Liver (tissue), 9 donors: ENCODE measurements around the gene GRAMD2B. TPM values are rescaled to one million over a fixed set of nuclear protein-coding genes. Genes with fewer than 3 reads are reported as not detected.

Source experiments
- DNase-seq: peaks from one replicate; pipeline ENCODE4 v3.0.0-alpha.2; 2017; ENCODE audit warnings: low spot score
- H3K27ac ChIP-seq, 2 donors: one replicate each; pipeline ENCODE4 v1.7.0; 2013; ENCODE audit warnings: inconsistent platforms in 2 of 2, low read length in 2 of 2, control low read depth in 1 of 2, low read depth in 1 of 2, mild to moderate bottlenecking in 1 of 2
- H3K27me3 ChIP-seq, 4 donors: one replicate each; pipeline versions ENCODE4 v1.6.1 to v1.7.0; 2013; ENCODE audit warnings: low read length in 3 of 4, inconsistent platforms in 1 of 4, mild to moderate bottlenecking in 1 of 4, moderate library complexity in 1 of 4; ENCODE audit not compliant: control insufficient read depth in 4 of 4, insufficient read depth in 4 of 4
- H3K36me3 ChIP-seq, 4 donors: one replicate each; pipeline versions ENCODE4 v1.6.1 to v1.7.0; 2013; ENCODE audit warnings: low read length in 3 of 4, mild to moderate bottlenecking in 3 of 4, low read depth in 1 of 4, moderate library complexity in 1 of 4; ENCODE audit not compliant: control insufficient read depth in 4 of 4, insufficient read depth in 3 of 4
- H3K4me1 ChIP-seq, 4 donors: one replicate each; pipeline versions ENCODE4 v1.6.1 to v1.7.0; 2013; ENCODE audit warnings: low read length in 3 of 4, mild to moderate bottlenecking in 3 of 4, moderate library complexity in 1 of 4; ENCODE audit not compliant: control insufficient read depth in 4 of 4, insufficient read depth in 4 of 4
- H3K4me3 ChIP-seq, 3 donors: one replicate each; pipeline versions ENCODE4 v1.6.1 to v1.7.0; 2013; ENCODE audit warnings: low read length in 3 of 3, control low read depth in 1 of 3, low read depth in 1 of 3, mild to moderate bottlenecking in 1 of 3
- H3K9ac ChIP-seq, 2 donors: one replicate each; pipeline ENCODE4 v1.7.0; 2013; ENCODE audit warnings: low read length in 2 of 2, mild to moderate bottlenecking in 2 of 2, moderate library complexity in 2 of 2, control low read depth in 1 of 2, low read depth in 1 of 2
- H3K9me3 ChIP-seq, 4 donors: one replicate each; pipeline versions ENCODE4 v1.6.1 to v1.7.0; 2013; ENCODE audit warnings: low read length in 3 of 4; ENCODE audit not compliant: control insufficient read depth in 4 of 4
- CTCF ChIP-seq: fragments of 150-350 bp; IDR thresholded peaks from 2 replicates; pipeline ENCODE4 v1.5.1; 2017; ENCODE audit warnings: improper control_type of control experiment, low read depth, low read length; ENCODE audit not compliant: missing input control
- EGR1 ChIP-seq, 2 donors: IDR thresholded peaks; 2 replicates each; pipeline ENCODE4 v1.6.1; 2016 to 2018; ENCODE audit warnings: antibody characterized with exemption in 2 of 2, low read depth in 2 of 2
- FOXA1 ChIP-seq: IDR thresholded peaks from 2 replicates; pipeline ENCODE4 v1.6.1; 2016; ENCODE audit warnings: antibody characterized with exemption
- FOXA2 ChIP-seq: IDR thresholded peaks from 2 replicates; pipeline ENCODE4 v1.6.1; 2016; ENCODE audit warnings: antibody characterized with exemption
- GABPA ChIP-seq, 2 donors: IDR thresholded peaks in 1 of 2; conservative IDR thresholded peaks in 1 of 2; 2 replicates each; pipeline ENCODE4 v1.6.1; 2016; ENCODE audit warnings: antibody characterized with exemption in 2 of 2, mild to moderate bottlenecking in 1 of 2, moderate library complexity in 1 of 2
- HNF4A ChIP-seq, 2 donors: conservative IDR thresholded peaks; 2 replicates each; pipeline ENCODE4 v1.6.1; 2016; ENCODE audit warnings: antibody characterized with exemption in 2 of 2, mild to moderate bottlenecking in 2 of 2
- HNF4G ChIP-seq: IDR thresholded peaks from 2 replicates; pipeline ENCODE4 v1.6.1; 2016; ENCODE audit warnings: antibody characterized with exemption
- RAD21 ChIP-seq, 2 donors: IDR thresholded peaks; 2 replicates each; pipeline ENCODE4 v1.6.1; 2016; ENCODE audit warnings: antibody characterized with exemption in 2 of 2, mild to moderate bottlenecking in 2 of 2
- REST ChIP-seq: IDR thresholded peaks from 2 replicates; pipeline ENCODE4 v1.6.1; 2016; ENCODE audit warnings: antibody characterized with exemption, mild to moderate bottlenecking
- RXRA ChIP-seq, 2 donors: IDR thresholded peaks; 2 replicates each; pipeline ENCODE4 v1.6.1; 2017 to 2018; ENCODE audit warnings: antibody characterized with exemption in 2 of 2, mild to moderate bottlenecking in 1 of 2
- TAF1 ChIP-seq: conservative IDR thresholded peaks from 2 replicates; pipeline ENCODE4 v1.6.1; 2016; ENCODE audit warnings: antibody characterized with exemption, mild to moderate bottlenecking
- YY1 ChIP-seq: IDR thresholded peaks from 2 replicates; pipeline ENCODE4 v1.6.1; 2016; ENCODE audit warnings: antibody characterized with exemption, mild to moderate bottlenecking
- WGBS: extraction: QIAGEN DNeasy Blood & Tissue Kit; methylation state at CpG from one replicate; pipeline ENCODE4 v1.1.7; 2013; 5-methylcytosine and 5-hydroxymethylcytosine counted together
- polyA plus RNA-seq, 2 donors: library from polyadenylated mRNA; stranded (reverse) in 1 of 2; unstranded in 1 of 2; fragments of 200-250 nt in 1 of 2; fragments of >200 nt in 1 of 2; fragmentation: Nextera tagmentation in 1 of 2; extraction: Ambion mirVana in 1 of 2; gene quantifications; one replicate each; pipeline versions ENCODE4 v1.2.1 to v1.2.3, GENCODE V29; 2013 to 2015
- total RNA-seq, 2 donors: library from RNA; depleted of rRNA; stranded (reverse); fragments of >200 nt; gene quantifications; one replicate each; pipeline ENCODE4 v1.2.3, GENCODE V29; 2014
- donor health status: healthy.
- donor health status: healthy.
- donor health status: healthy.
- donor health status: healthy.
- donor health status: healthy.

The GRAMD2B gene
- total and polyA plus RNA-seq, 4 donors = 6.5 to 24.1 (median 13.5) TPM

GRCh38 chr5:126450346-126450745 is 27.1 kb downstream of the GRAMD2B start:
- DNase-seq = no peak
- Histone ChIP-seq H3K27me3 (no peaks in the 10 kb centered on the region), H3K27ac (no peak overlapping the region), H3K9me3 (no peaks in the 10 kb centered on the region), H3K4me3 (no peak overlapping the region), H3K4me1 (no peaks in the 10 kb centered on the region), H3K36me3 (peaks cover 0 to 8% (median 2%) of the 10 kb centered on the region in 4 donors), H3K9ac (no peak overlapping the region)
- WGBS = 78% methylated on average over 5 of the region's 5 CpGs
- TF ChIP-seq REST (no peak), RXRA (IDR thresholded peaks at IDR 0.05) (no peak), EGR1 (IDR thresholded peaks at IDR 0.05; ENCODE audit: low read depth in 2 of 2) (no peak), CTCF (no peak), HNF4A (conservative IDR thresholded peaks at IDR 0.05) (no peak), YY1 (no peak)

- 76% methylated on average over 5 of the region's 5 CpGs for WGBS
- TF ChIP-seq GABPA (IDR thresholded peaks at IDR 0.05 in 1 of 2, conservative IDR thresholded peaks at IDR 0.05 in 1 of 2) (no peak), FOXA2 (no peak), TAF1 (no peak), FOXA1 (no peak), REST (no peak), HNF4G (no peak), YY1 (no peak), RAD21 (IDR thresholded peaks at IDR 0.05) (no peak), RXRA (IDR thresholded peaks at IDR 0.05) (no peak)
- H3K27ac ChIP-seq = no peak overlapping the region
These were observed 27.7 kb downstream of the GRAMD2B start for GRCh38 chr5:126450907-126451306.

More at GRCh38 chr5:126450907-126451306, 27.7 kb downstream of the GRAMD2B start:
- Histone ChIP-seq H3K4me1 (no peaks in the 10 kb centered on the region), H3K27me3 (no peaks in the 10 kb centered on the region), H3K9ac (no peak overlapping the region), H3K4me3 (no peak overlapping the region), H3K9me3 (no peaks in the 10 kb centered on the region), H3K36me3 (peaks cover 0 to 5% (median under 1%) of the 10 kb centered on the region in 4 donors)
- DNase-seq = no peak
